C4-2B (cell line): ENCODE results near the gene NXPE2.

Source experiments
- H3K27ac ChIP-seq: fragments of 450-650 bp; 2 replicates; pipeline ENCODE4 v1.5.1; 2017
- ZFX ChIP-seq: fragments of 450-650 bp; IDR thresholded peaks from 2 replicates; pipeline ENCODE4 v1.6.1; 2017
- TF ChIP-seq, protein P1 (sequence below): fragments of 450-650 bp; conservative IDR thresholded peaks from 2 replicates; pipeline ENCODE4 v1.5.1; 2017; ENCODE audit warnings: mild to moderate bottlenecking

The NXPE2 gene

DNA sequence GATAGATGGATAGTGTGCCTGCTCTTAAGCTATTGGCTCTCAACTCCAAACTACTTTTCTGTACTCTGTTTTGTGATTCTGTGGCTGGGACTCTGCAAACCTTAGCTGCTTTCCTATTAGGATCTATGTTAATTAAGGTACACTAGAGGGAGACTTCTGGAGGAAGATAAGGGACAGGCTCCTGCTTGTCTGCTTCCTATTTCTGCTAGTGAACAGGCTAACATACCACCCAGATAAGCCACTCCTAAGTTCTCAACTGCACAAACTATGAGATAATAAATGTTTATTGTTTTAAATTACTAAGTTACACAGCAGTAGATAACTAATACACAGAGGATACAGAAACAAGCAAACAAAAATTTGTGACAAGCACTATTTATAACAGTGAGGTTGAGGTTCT lies 10.2 kb upstream of the NXPE2 start:
- no peak overlapping the region for H3K27ac ChIP-seq
- TF ChIP-seq, protein P1, sequence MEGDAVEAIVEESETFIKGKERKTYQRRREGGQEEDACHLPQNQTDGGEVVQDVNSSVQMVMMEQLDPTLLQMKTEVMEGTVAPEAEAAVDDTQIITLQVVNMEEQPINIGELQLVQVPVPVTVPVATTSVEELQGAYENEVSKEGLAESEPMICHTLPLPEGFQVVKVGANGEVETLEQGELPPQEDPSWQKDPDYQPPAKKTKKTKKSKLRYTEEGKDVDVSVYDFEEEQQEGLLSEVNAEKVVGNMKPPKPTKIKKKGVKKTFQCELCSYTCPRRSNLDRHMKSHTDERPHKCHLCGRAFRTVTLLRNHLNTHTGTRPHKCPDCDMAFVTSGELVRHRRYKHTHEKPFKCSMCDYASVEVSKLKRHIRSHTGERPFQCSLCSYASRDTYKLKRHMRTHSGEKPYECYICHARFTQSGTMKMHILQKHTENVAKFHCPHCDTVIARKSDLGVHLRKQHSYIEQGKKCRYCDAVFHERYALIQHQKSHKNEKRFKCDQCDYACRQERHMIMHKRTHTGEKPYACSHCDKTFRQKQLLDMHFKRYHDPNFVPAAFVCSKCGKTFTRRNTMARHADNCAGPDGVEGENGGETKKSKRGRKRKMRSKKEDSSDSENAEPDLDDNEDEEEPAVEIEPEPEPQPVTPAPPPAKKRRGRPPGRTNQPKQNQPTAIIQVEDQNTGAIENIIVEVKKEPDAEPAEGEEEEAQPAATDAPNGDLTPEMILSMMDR: no peak
- no peak for TF ChIP-seq ZFX

DNA sequence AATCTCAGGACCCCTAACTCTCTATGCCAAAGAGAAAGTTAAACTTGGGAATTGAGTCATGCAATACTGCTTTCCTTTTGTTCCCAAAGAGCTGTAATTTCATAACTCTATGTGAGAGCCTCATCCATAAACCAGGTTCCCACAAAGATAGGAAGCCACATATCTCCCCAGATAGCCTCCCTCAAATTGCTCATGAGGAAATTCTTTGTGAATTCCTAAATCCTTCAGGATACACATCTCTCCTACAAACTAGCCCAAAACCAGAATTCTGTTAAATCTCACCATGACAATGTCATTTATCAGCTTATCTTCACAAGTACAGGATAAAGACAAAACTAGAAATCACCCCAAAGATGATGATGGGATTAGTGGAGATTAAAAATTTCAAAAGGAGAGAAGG lies 4.7 kb upstream of the NXPE2 start:
- TF ChIP-seq, protein P1: no peak
- TF ChIP-seq ZFX: no peak
- no peak overlapping the region for H3K27ac ChIP-seq

DNA sequence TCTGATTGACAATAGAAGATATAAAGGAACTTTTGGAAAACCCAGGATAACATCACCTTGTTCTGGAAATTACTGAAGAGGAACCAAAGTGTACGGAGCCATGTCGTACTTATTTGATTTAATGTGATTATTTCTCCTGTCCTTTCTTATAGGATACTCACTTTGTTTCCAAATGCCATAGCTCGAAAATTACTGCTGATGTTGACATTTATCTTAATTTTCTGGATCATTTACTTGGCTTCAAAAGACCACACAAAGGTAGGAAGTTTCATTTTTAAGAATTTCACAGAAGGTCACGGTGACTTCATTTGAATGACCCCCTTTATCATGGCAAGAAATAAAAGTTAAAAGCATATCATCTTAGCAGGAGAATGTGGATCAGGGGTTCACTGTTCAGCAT lies 1.2 kb downstream of the NXPE2 start:
- no peak overlapping the region for H3K27ac ChIP-seq
- TF ChIP-seq, protein P1: no peak
- TF ChIP-seq ZFX: no peak

GRCh38 chr11:114683007-114683406 lies 4.7 kb downstream of the NXPE2 start:
- TF ChIP-seq ZFX: no peak
- TF ChIP-seq, protein P1: no peak
- H3K27ac ChIP-seq: no peak overlapping the region

DNA sequence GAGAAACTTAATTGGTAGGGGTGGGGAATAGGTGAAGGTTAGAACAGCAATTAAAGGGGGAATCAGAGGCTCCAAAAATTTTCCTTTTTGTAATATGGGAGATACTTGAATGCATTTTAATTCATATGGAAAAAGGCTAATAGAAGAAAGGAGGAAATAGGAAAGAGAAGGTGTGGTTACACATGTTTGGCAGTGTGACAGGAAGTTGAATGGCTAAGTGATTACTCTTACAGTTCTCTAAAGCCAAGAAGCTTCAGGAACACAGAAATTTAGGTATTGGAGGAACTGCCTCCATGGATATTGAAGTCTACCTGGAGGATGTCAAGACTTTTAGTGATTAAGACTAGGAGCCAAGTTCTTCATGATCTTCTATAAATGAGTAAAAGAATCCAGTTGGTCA lies 6.3 kb downstream of the NXPE2 start:
- no peak overlapping the region for H3K27ac ChIP-seq
- TF ChIP-seq ZFX: no peak
- TF ChIP-seq, protein P1: no peak

DNA sequence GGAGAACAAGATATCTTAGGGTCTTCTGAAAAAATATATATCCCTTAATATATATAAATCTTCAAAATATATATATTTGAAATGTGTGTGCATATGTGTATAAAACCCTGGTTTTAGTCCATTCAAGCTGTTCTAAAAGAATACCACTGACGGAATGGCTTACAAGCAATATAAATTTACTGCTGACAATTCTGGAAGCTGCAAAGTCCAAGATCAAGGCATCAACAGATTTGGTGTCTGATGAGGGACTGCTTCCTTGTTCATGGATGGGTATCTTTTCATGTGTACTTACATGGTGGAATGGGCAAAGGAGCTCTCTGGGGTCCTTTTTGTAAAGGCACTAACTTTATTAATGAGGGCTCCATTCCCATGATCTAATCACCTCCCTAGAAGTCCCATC lies 6.8 kb downstream of the NXPE2 start:
- H3K27ac ChIP-seq: no peak overlapping the region
- TF ChIP-seq ZFX: no peak
- TF ChIP-seq, protein P1: no peak

GRCh38 chr11:114705280-114706024 lies 27.1 kb downstream of the NXPE2 start:
- no peak for TF ChIP-seq ZFX
- TF ChIP-seq, protein P1: no peak
- no peak overlapping the region for H3K27ac ChIP-seq
